ENCODE data around the gene TMEM170A. TPM values are rescaled to one million over a fixed set of nuclear protein-coding genes. Genes with fewer than 3 reads are reported as not detected.

Gene TMEM170A
- total and polyA plus RNA-seq, 2 of the 13 experiments (the other 11 are each of a cell fraction or from before 2014, with no cell fraction given): 35.7 to 39.7 TPM

DNA sequence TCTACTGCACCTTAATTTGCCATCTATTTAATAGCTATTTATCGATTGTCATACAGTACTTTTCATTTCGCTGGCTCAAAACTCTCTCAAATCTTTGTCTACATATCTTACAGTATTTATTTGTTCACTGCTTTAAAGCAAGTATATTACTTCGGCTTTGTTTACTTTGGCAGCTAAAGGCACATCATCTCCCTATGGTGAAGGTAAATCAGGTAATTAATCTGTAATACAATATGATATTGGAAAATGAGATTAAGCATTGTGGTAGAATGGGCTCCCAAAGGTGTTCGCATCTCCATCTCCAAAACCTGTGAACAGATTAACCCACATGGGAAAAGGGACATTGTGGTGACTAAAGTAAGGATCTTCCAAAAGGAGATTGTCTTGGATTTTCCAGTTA lies 6.5 kb downstream of the TMEM170A start (continued):
- TF ChIP-seq THAP8 (CRISPR knock-in tag; IDR thresholded peaks at IDR 0.05; ENCODE audit: borderline replicate concordance) (no peak), ZBTB14 (CRISPR knock-in tag; IDR thresholded peaks at IDR 0.05) (no peak), ZNF136 (CRISPR knock-in tag; IDR thresholded peaks at IDR 0.05; ENCODE audit: low read depth) (no peak), FOSL2 (CRISPR knock-in tag; IDR thresholded peaks at IDR 0.05) (no peak), POLR2G (IDR thresholded peaks at IDR 0.05; ENCODE audit: low read depth, low read length) (no peak), BCL6 (CRISPR knock-in tag; IDR thresholded peaks at IDR 0.05) (no peak), TP53 (CRISPR knock-in tag; conservative IDR thresholded peaks at IDR 0.05) (no peak)
- TF ChIP-seq, protein P1, sequence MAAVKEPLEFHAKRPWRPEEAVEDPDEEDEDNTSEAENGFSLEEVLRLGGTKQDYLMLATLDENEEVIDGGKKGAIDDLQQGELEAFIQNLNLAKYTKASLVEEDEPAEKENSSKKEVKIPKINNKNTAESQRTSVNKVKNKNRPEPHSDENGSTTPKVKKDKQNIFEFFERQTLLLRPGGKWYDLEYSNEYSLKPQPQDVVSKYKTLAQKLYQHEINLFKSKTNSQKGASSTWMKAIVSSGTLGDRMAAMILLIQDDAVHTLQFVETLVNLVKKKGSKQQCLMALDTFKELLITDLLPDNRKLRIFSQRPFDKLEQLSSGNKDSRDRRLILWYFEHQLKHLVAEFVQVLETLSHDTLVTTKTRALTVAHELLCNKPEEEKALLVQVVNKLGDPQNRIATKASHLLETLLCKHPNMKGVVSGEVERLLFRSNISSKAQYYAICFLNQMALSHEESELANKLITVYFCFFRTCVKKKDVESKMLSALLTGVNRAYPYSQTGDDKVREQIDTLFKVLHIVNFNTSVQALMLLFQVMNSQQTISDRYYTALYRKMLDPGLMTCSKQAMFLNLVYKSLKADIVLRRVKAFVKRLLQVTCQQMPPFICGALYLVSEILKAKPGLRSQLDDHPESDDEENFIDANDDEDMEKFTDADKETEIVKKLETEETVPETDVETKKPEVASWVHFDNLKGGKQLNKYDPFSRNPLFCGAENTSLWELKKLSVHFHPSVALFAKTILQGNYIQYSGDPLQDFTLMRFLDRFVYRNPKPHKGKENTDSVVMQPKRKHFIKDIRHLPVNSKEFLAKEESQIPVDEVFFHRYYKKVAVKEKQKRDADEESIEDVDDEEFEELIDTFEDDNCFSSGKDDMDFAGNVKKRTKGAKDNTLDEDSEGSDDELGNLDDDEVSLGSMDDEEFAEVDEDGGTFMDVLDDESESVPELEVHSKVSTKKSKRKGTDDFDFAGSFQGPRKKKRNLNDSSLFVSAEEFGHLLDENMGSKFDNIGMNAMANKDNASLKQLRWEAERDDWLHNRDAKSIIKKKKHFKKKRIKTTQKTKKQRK (IDR thresholded peaks at IDR 0.05; ENCODE audit: low read length): no peak
